Endothelial cell of umbilical vein (primary cell): Measurements from ENCODE around the gene FAM107A. TPM values are rescaled to one million over a fixed set of nuclear protein-coding genes. Genes with fewer than 3 reads are reported as not detected.

Experiments used
- BruUV-seq: library from RNA; stranded (reverse); fragments of 400-500 nt; replicated peaks from 2 replicates; lab custom pipeline; 2021; lab: Mats Ljungman, UMichigan
- CTCF ChIA-PET: fragments of 300-600, 350-600 bp; sonication (Branson Sonifier 250); formaldehyde crosslinking; loops from one replicate; lab custom pipeline; 2021; ENCODE audit warnings: antibody characterized with exemption, inconsistent platforms; lab: Charles Lee
- POLR2A ChIA-PET: fragments of 300-600, 350-600 bp; sonication (Branson Sonifier 250); formaldehyde crosslinking; loops from one replicate; lab custom pipeline; 2021; ENCODE audit warnings: antibody characterized with exemption, inconsistent platforms; lab: Charles Lee
- DNase-seq: peaks from one replicate; pipeline ENCODE4 v3.0.0-alpha.2; 2011; ENCODE audit warnings: low read depth, low spot score
- FAIRE-seq: peaks from 2 replicates; lab custom pipeline; 2011; peaks lifted over from hg19 to GRCh38; lab: Jason Lieb, UNC
- H2AFZ ChIP-seq: 2 replicates; pipeline ENCODE4 v1.6.0; 2012; ENCODE audit warnings: low read depth, low read length, control low read depth, inconsistent platforms
- H3K27ac ChIP-seq: 2 replicates; pipeline ENCODE4 v1.5.1; 2011; ENCODE audit warnings: low read depth, mild to moderate bottlenecking, control low read depth, low read length, moderate library complexity; ENCODE audit not compliant: insufficient read depth
- H3K27me3 ChIP-seq, 2 experiments: 2 replicates each; pipeline versions ENCODE4 v1.6.0 to v1.6.1; 2011; ENCODE audit warnings: low read length in 2 of 2, mixed read lengths in 1 of 2; ENCODE audit not compliant: control insufficient read depth in 2 of 2, insufficient read depth in 2 of 2
- H3K36me3 ChIP-seq, 2 experiments: 2 replicates in 1 of 2; 3 replicates in 1 of 2; pipeline ENCODE4 v1.5.1; 2011; ENCODE audit warnings: low read length in 2 of 2, mild to moderate bottlenecking in 1 of 2, moderate library complexity in 1 of 2; ENCODE audit not compliant: control insufficient read depth in 2 of 2, insufficient read depth in 2 of 2; ENCODE audit errors: extremely low read depth in 1 of 2
- H3K4me1 ChIP-seq: 3 replicates; pipeline ENCODE4 v1.5.1; 2011; ENCODE audit warnings: mild to moderate bottlenecking, low read length; ENCODE audit not compliant: control insufficient read depth, insufficient read depth; ENCODE audit errors: extremely low read depth
- H3K4me2 ChIP-seq: 2 replicates; pipeline ENCODE4 v1.6.1; 2011; ENCODE audit warnings: low read length, control low read depth, mixed read lengths; ENCODE audit not compliant: insufficient read depth
- H3K4me3 ChIP-seq, 3 experiments: fragments of 200-600 bp in 1 of 3; sonication (generic), shearing (Covaris generic) in 1 of 3; replicated peaks in 1 of 3; 2 replicates each; pipeline ENCODE4 v1.5.1; 2011 to 2016; ENCODE audit warnings: control low read depth in 3 of 3, low read length in 3 of 3, mild to moderate bottlenecking in 2 of 3, inconsistent platforms in 1 of 3, low read depth in 1 of 3, moderate library complexity in 1 of 3; ENCODE audit not compliant: insufficient read depth in 1 of 3
- H3K79me2 ChIP-seq: 2 replicates; pipeline ENCODE4 v1.6.0; 2012; ENCODE audit warnings: low read length, inconsistent platforms; ENCODE audit not compliant: control insufficient read depth, insufficient read depth
- H3K9ac ChIP-seq: replicated peaks from 2 replicates; pipeline ENCODE3; 2011; ENCODE audit warnings: low read length, control low read depth; ENCODE audit not compliant: insufficient read depth; ENCODE audit errors: extremely low read depth
- H3K9me1 ChIP-seq: replicated peaks from 3 replicates; pipeline ENCODE4 v1.6.0; 2011; ENCODE audit warnings: mild to moderate bottlenecking, low read length; ENCODE audit not compliant: control insufficient read depth, insufficient read depth; ENCODE audit errors: extremely low read depth
- H3K9me3 ChIP-seq: replicated peaks from 2 replicates; pipeline ENCODE4 v1.5.1; 2012; ENCODE audit warnings: low read length, inconsistent platforms; ENCODE audit not compliant: control insufficient read depth, insufficient read depth
- H4K20me1 ChIP-seq: replicated peaks from 2 replicates; pipeline ENCODE3; 2011; ENCODE audit warnings: mild to moderate bottlenecking, low read length; ENCODE audit not compliant: control insufficient read depth, insufficient read depth; ENCODE audit errors: extremely low read depth
- CTCF ChIP-seq, 2 donors: IDR thresholded peaks; 1 replicate in 1 of 2; 2 replicates in 1 of 2; pipeline ENCODE4 v1.5.1; 2011; ENCODE audit warnings: low read length in 2 of 2, mild to moderate bottlenecking in 2 of 2, moderate library complexity in 2 of 2, control low read depth in 1 of 2, inconsistent platforms in 1 of 2, low read depth in 1 of 2; ENCODE audit not compliant: insufficient read depth in 1 of 2; ENCODE audit errors: extremely low read depth in 1 of 2
- EZH2 ChIP-seq: IDR thresholded peaks from 2 replicates; pipeline ENCODE4 v1.6.1; 2012; ENCODE audit warnings: borderline replicate concordance, low read depth, mild to moderate bottlenecking, moderate library complexity, low read length, inconsistent platforms; ENCODE audit not compliant: severe bottlenecking
- FOS ChIP-seq: IDR thresholded peaks from 2 replicates; pipeline ENCODE4 v1.6.1; 2011; ENCODE audit warnings: mild to moderate bottlenecking, low read length, moderate library complexity, borderline replicate concordance; ENCODE audit not compliant: insufficient read depth
- GATA2 ChIP-seq: IDR thresholded peaks from 2 replicates; pipeline ENCODE4 v1.7.0; 2011; ENCODE audit warnings: low read depth, mild to moderate bottlenecking, moderate library complexity, mixed read lengths, low read length; ENCODE audit not compliant: insufficient read length, insufficient read depth
- JUN ChIP-seq: IDR thresholded peaks from 2 replicates; pipeline ENCODE4 v1.6.1; 2011; ENCODE audit warnings: borderline replicate concordance, low read depth; ENCODE audit not compliant: insufficient read length, insufficient read depth
- MAX ChIP-seq: IDR thresholded peaks from 2 replicates; pipeline ENCODE4 v1.6.1; 2011; ENCODE audit not compliant: insufficient read depth, insufficient read length
- MYC ChIP-seq: IDR thresholded peaks from one replicate; pipeline ENCODE4 v1.6.1; 2011; ENCODE audit warnings: mild to moderate bottlenecking, low read depth, low read length
- POLR2AphosphoS5 ChIP-seq: IDR thresholded peaks from 2 replicates; pipeline ENCODE4 v1.6.1; 2012; ENCODE audit warnings: low read depth, mild to moderate bottlenecking, control low read depth, low read length, moderate library complexity; ENCODE audit not compliant: insufficient read depth
- dilution Hi-C: fragments of 300-500 bp; cut with MboI; formaldehyde crosslinking; loops from one replicate; pipeline ENCODE4 v1.15.0; 2019; ENCODE audit warnings: low sequenced_read_pairs; ENCODE audit not compliant: extremely low pct_ligation_motif_present
- intact Hi-C: fragments of 100-400 bp; cut with micrococcal nuclease; formaldehyde crosslinking; loops from one replicate; pipeline ENCODE4 v1.10.0; 2022
- polyA plus RNA-seq, 4 experiments: library from polyadenylated mRNA; depleted of rRNA in 3 of 4; stranded (reverse) in 3 of 4; unstranded in 1 of 4; fragments of >200 nt; gene quantifications; 2 replicates each; pipeline versions ENCODE4 v1.2.1 to v1.2.3, GENCODE V29; 2011 to 2012; ENCODE audit warnings: missing spikeins in 1 of 4
- total RNA-seq: library from RNA; stranded (reverse); gene quantifications from 2 replicates; pipeline ENCODE4 v1.2.3, GENCODE V29; 2021

FAM107A gene
- total and polyA plus RNA-seq, 2 donors (not counting 3 experiments of a cell fraction or from before 2014, with no cell fraction given): 5.7 to 10.7 TPM

GRCh38 chr3:58604031-58604430 is 26.8 kb upstream of the FAM107A start:
- dilution Hi-C loops (no loop called here), intact Hi-C loops (no loop called here)
- Histone ChIP-seq H3K4me1 (no peaks in the 10 kb centered on the region), H3K4me2 (no peak overlapping the region), H3K27ac (no peak overlapping the region), H4K20me1 (no peaks in the 10 kb centered on the region), H3K36me3 (no peaks in the 10 kb centered on the region), H3K4me3 (no peak overlapping the region), H3K27me3 (peaks cover 11 to 36% of the 10 kb centered on the region in 2 experiments), H3K9ac (no peak overlapping the region), H2AFZ (no peak overlapping the region), H3K79me2 (no peaks in the 10 kb centered on the region), H3K9me3 (no peaks in the 10 kb centered on the region), H3K9me1 (no peaks in the 10 kb centered on the region)
- no TSS peak for BruUV-seq
- FAIRE-seq: no peak
- ChIA-PET CTCF (interaction anchor here (0.9 to 1.3 kb wide), 5 partner anchors 9 to 36 kb away, joined by 3 to 7 read pairs (median 3); no protein-coding TSS in a partner anchor), POLR2A (no interaction called here)
- TF ChIP-seq POLR2AphosphoS5 (no peak), GATA2 (no peak), MYC (no peak)
- no peak for DNase-seq

- Histone ChIP-seq H3K9me3 (no peaks in the 10 kb centered on the region), H4K20me1 (no peaks in the 10 kb centered on the region), H3K79me2 (no peaks in the 10 kb centered on the region), H3K9me1 (no peaks in the 10 kb centered on the region), H3K4me1 (no peaks in the 10 kb centered on the region), H2AFZ (no peak overlapping the region), H3K4me3 (no peak overlapping the region), H3K9ac (no peak overlapping the region), H3K27ac (no peak overlapping the region), H3K27me3 (peaks cover 11 to 36% of the 10 kb centered on the region in 2 experiments), H3K36me3 (no peaks in the 10 kb centered on the region), H3K4me2 (no peak overlapping the region)
- DNase-seq (no peak), FAIRE-seq (no peak)
- CTCF ChIA-PET: interaction anchor here (0.9 to 1.3 kb wide), 5 partner anchors 9 to 35 kb away, joined by 3 to 7 read pairs (median 3); no protein-coding TSS in a partner anchor
- no TSS peak for BruUV-seq
- TF ChIP-seq FOS (no peak), MYC (no peak), JUN (no peak), GATA2 (no peak), POLR2AphosphoS5 (no peak), EZH2 (no peak), CTCF (IDR thresholded peaks at IDR 0.05; ENCODE audit: extremely low read depth in 1 of 2, insufficient read depth in 1 of 2, low read depth in 1 of 2, low read length in 2 of 2) (no peak), MAX (no peak)
- POLR2A ChIA-PET: no interaction called here
- intact Hi-C loops: no loop called here
- dilution Hi-C loops: no loop called here
Observed at GRCh38 chr3:58603606-58604005, 26.4 kb upstream of the FAM107A start.
